WTC11 (cell line): Measurements from ENCODE around the gene CAP1. TPM values are rescaled to one million over a fixed set of nuclear protein-coding genes. Genes with fewer than 3 reads are reported as not detected.

ENCODE experiments used
- ATAC-seq: fragments of 200-7000 bp; cut with Tn5 transposase; 2 replicates; pipeline ENCODE4 v1.10.0; 2021; ENCODE audit warnings: mild to moderate bottlenecking, moderate library complexity
- CTCF ChIA-PET: fragments of 300-600 bp; sonication (Branson Sonifier 250); formaldehyde crosslinking; loops from one replicate; lab custom pipeline; 2021; ENCODE audit warnings: antibody characterized with exemption; lab: Charles Lee
- POLR2A ChIA-PET: fragments of 350-600 bp; sonication (Branson Sonifier 250); formaldehyde crosslinking; loops from one replicate; lab custom pipeline; 2021; ENCODE audit warnings: antibody characterized with exemption; lab: Charles Lee
- DNase-seq: peaks from one replicate; pipeline ENCODE4 v3.0.0; 2021; ENCODE audit warnings: low spot score
- H3K27ac Mint-ChIP-seq: 2 replicates; pipeline ENCODE4 v1.8.0; 2021; ENCODE audit warnings: mixed read lengths
- H3K27me3 Mint-ChIP-seq: 2 replicates; pipeline ENCODE4 v1.8.0; 2021; ENCODE audit warnings: low read depth, mild to moderate bottlenecking, moderate library complexity, mixed read lengths
- H3K36me3 Mint-ChIP-seq: 2 replicates; pipeline ENCODE4 v1.8.0; 2021; ENCODE audit warnings: mixed read lengths
- H3K4me1 Mint-ChIP-seq: 2 replicates; pipeline ENCODE4 v1.8.0; 2022; ENCODE audit warnings: mixed read lengths
- H3K4me3 Mint-ChIP-seq: 2 replicates; pipeline ENCODE4 v1.8.0; 2021; ENCODE audit warnings: mild to moderate bottlenecking, moderate library complexity, mixed read lengths
- H3K9me3 Mint-ChIP-seq: 2 replicates; pipeline ENCODE4 v1.8.0; 2021; ENCODE audit warnings: mixed read lengths
- AR ChIP-seq: fragments of 250-450 bp; sonication (Bioruptor Pico); IDR thresholded peaks from 2 replicates; pipeline ENCODE4 v1.9.0; 2021; ENCODE audit warnings: mild to moderate bottlenecking
- CBFB ChIP-seq: sonication (generic); formaldehyde crosslinking; IDR thresholded peaks from 2 replicates; pipeline ENCODE4 v1.8.1; 2022; ENCODE audit warnings: mild to moderate bottlenecking, low read depth, missing genetic modification reagents
- E2F4 ChIP-seq: sonication (generic); formaldehyde crosslinking; IDR thresholded peaks from 2 replicates; pipeline ENCODE4 v1.8.1; 2022; ENCODE audit warnings: low read depth, mild to moderate bottlenecking, moderate library complexity, missing genetic modification reagents, borderline replicate concordance
- ERG ChIP-seq: fragments of 250-450 bp; sonication (Bioruptor Pico); IDR thresholded peaks from 2 replicates; pipeline ENCODE4 v1.8.0; 2021; ENCODE audit warnings: mild to moderate bottlenecking
- ESRRA ChIP-seq: sonication (generic); formaldehyde crosslinking; IDR thresholded peaks from 2 replicates; pipeline ENCODE4 v1.8.1; 2022; ENCODE audit warnings: mild to moderate bottlenecking, missing genetic modification reagents, borderline replicate concordance
- ETV6 ChIP-seq: sonication (generic); formaldehyde crosslinking; IDR thresholded peaks from 2 replicates; pipeline ENCODE4 v1.8.1; 2022; ENCODE audit warnings: mild to moderate bottlenecking, missing genetic modification reagents
- FOXJ3 ChIP-seq: sonication (generic); formaldehyde crosslinking; IDR thresholded peaks from 2 replicates; pipeline ENCODE4 v1.9.0; 2021; ENCODE audit warnings: missing genetic modification reagents, mild to moderate bottlenecking, borderline replicate concordance
- FOXK1 ChIP-seq: sonication (generic); formaldehyde crosslinking; IDR thresholded peaks from 2 replicates; pipeline ENCODE4 v1.8.0; 2022; ENCODE audit warnings: mild to moderate bottlenecking, moderate library complexity, missing genetic modification reagents
- KAT7 ChIP-seq: sonication (generic); formaldehyde crosslinking; IDR thresholded peaks from 2 replicates; pipeline ENCODE4 v1.8.1; 2023; ENCODE audit warnings: missing genetic modification reagents, mild to moderate bottlenecking, borderline replicate concordance
- MYBL2 ChIP-seq: sonication (generic); formaldehyde crosslinking; IDR thresholded peaks from 2 replicates; pipeline ENCODE4 v1.8.1; 2023; ENCODE audit warnings: mild to moderate bottlenecking, moderate library complexity, missing genetic modification reagents
- NFE2L1 ChIP-seq: sonication (generic); formaldehyde crosslinking; IDR thresholded peaks from 2 replicates; pipeline ENCODE4 v1.8.1; 2023; ENCODE audit warnings: missing genetic modification reagents
- NR3C1 ChIP-seq: sonication (generic); formaldehyde crosslinking; conservative IDR thresholded peaks from 2 replicates; pipeline ENCODE4 v1.8.1; 2023; ENCODE audit warnings: low read depth, mild to moderate bottlenecking, missing genetic modification reagents
- SMAD3 ChIP-seq: sonication (generic); formaldehyde crosslinking; IDR thresholded peaks from 2 replicates; pipeline ENCODE4 v1.8.0; 2022; ENCODE audit warnings: missing genetic modification reagents, mild to moderate bottlenecking, borderline replicate concordance
- ZNF121 ChIP-seq: sonication (generic); formaldehyde crosslinking; IDR thresholded peaks from 2 replicates; pipeline ENCODE4 v1.8.0; 2023; ENCODE audit warnings: missing genetic modification reagents
- ZNF232 ChIP-seq: sonication (generic); formaldehyde crosslinking; IDR thresholded peaks from 2 replicates; pipeline ENCODE4 v1.8.0; 2022; ENCODE audit warnings: mild to moderate bottlenecking, missing genetic modification reagents
- ZNF263 ChIP-seq: sonication (generic); formaldehyde crosslinking; IDR thresholded peaks from 2 replicates; pipeline ENCODE4 v1.8.1; 2022; ENCODE audit warnings: low read depth, mild to moderate bottlenecking, moderate library complexity, missing genetic modification reagents
- ZNF423 ChIP-seq: fragments of 250-450 bp; sonication (Bioruptor Pico); IDR thresholded peaks from 2 replicates; pipeline ENCODE4 v2.1.2; 2022; ENCODE audit warnings: mild to moderate bottlenecking, moderate library complexity
- ZNF532 ChIP-seq: fragments of 250-450 bp; sonication (Bioruptor Pico); IDR thresholded peaks from 2 replicates; pipeline ENCODE4 v1.9.0; 2021; ENCODE audit warnings: mild to moderate bottlenecking, borderline replicate concordance
- total RNA-seq: library from RNA; stranded (reverse); gene quantifications from 3 replicates; pipeline ENCODE4 v1.2.3, GENCODE V29; 2021
- TF ChIP-seq, protein P1 (sequence below): fragments of 250-450 bp; sonication (Bioruptor Pico); conservative IDR thresholded peaks from 2 replicates; pipeline ENCODE4 v1.9.0; 2021; ENCODE audit warnings: mild to moderate bottlenecking
- TF ChIP-seq, protein P2 (sequence below): fragments of 250-450 bp; sonication (Bioruptor Pico); IDR thresholded peaks from 2 replicates; pipeline ENCODE4 v1.9.0; 2021; ENCODE audit warnings: mild to moderate bottlenecking

CAP1 gene
- total RNA-seq, 1 experiment from 2014 or later: 304 TPM

DNA sequence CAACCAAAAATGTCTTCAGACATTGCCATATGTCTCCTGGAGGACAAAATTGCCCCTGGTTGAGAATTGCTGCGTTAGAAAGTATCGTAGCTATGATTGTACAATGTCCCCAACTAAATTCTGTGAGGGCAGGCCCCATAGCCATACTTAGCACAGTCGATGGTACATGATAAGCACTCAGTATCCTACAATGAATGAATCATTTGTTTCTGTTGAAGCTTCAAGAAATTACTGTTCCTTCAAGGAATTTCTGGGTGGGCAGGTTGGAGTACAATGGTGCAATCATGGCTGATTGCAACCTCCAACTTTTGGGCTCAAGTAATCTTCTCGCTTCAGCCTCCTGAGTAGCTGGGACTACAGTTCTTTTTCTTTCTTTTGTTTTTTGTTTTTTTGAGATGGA, 4.7 kb downstream of the CAP1 start:
- Mint-ChIP-seq H3K4me3 (no peak overlapping the region), H3K36me3 (peaks cover 20% of the 10 kb centered on the region), H3K9me3 (no peaks in the 10 kb centered on the region), H3K27me3 (no peaks in the 10 kb centered on the region), H3K4me1 (peaks cover 35% of the 10 kb centered on the region), H3K27ac (peak overlapping the region; percentile 70; the same call in 1 of the 2 replicates)
- CTCF ChIA-PET: no interaction called here
- no peak for TF ChIP-seq KAT7 (CRISPR knock-in tag)
- no peak for TF ChIP-seq ETV6 (CRISPR knock-in tag)
- no peak for TF ChIP-seq ERG (CRISPR knock-in tag)
- DNase-seq (no peak), ATAC-seq (no peak)
- POLR2A ChIA-PET: no interaction called here

DNA sequence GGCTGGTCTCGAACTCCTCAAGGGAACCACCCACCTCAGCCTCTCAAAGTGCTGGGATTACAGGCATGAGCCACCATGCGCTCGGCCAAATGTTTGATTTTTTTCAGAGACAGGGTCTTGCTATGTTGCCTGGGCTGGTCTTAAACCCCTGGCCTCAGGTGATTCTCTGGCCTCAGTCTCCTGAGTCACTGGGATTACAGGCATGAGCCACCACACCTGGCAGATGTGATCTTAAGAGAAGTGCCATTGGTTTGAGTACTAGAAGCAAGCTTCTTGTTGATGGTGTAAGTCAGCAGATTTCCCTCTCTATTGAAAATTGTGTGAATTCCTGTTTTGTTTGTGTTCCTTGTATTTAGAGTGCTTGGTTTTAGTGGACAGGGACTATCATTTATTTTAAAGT, 5.2 kb downstream of the CAP1 start:
- Mint-ChIP-seq H3K36me3 (peaks cover 22% of the 10 kb centered on the region), H3K9me3 (no peaks in the 10 kb centered on the region), H3K27ac (no peak overlapping the region), H3K4me1 (peaks cover 35% of the 10 kb centered on the region), H3K27me3 (no peaks in the 10 kb centered on the region), H3K4me3 (no peak overlapping the region)
- CTCF ChIA-PET: no interaction called here
- POLR2A ChIA-PET: no interaction called here
- no peak for TF ChIP-seq MYBL2 (CRISPR knock-in tag)
- no peak for TF ChIP-seq ESRRA (CRISPR knock-in tag)
- no peak for TF ChIP-seq ERG (CRISPR knock-in tag)
- TF ChIP-seq ZNF263 (CRISPR knock-in tag): no peak
- TF ChIP-seq ZNF232 (CRISPR knock-in tag): no peak
- TF ChIP-seq, protein P1, sequence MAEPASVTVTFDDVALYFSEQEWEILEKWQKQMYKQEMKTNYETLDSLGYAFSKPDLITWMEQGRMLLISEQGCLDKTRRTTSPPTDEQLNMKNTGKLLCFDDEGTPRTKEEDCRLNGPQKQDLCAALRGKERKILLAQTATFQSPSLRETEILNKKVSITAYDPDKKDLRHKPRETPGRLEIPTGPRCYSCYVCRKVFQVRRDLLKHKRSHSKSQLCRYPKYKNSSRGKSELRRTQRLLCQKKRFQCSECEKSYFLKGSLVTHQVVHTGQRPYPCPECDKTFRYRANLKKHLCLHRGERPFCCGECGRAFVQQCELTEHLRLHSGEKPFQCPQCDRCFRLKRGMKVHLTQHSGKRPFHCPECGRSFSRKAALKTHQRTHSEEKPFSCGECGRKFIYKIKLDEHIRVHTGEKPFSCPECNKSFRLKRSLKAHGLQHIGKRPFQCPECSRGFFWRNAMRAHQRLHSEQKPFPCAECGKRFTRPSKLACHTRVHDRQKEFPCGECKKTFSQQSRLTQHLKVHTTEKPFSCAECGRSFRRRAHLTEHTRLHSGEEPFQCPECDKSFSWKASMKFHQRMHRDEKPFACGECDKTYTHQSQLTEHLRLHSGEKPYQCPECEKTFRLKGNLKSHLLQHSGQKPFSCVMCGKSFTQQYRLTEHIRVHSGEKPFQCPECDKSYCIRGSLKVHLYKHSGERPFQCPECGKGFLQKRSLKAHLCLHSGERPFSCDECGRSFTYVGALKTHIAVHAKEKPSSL (CRISPR knock-in tag): no peak
- TF ChIP-seq AR: no peak
- no peak for TF ChIP-seq CBFB
- no peak for TF ChIP-seq SMAD3
- no peak for ATAC-seq
- DNase-seq: no peak

GRCh38 chr1:40047276-40047675, 6.7 kb downstream of the CAP1 start:
- ChIA-PET CTCF (no interaction called here), POLR2A (no interaction called here)
- H3K27me3 Mint-ChIP-seq: no peaks in the 10 kb centered on the region
- no peak for DNase-seq
- no peak overlapping the region for H3K4me3 Mint-ChIP-seq
- ATAC-seq: no peak
- peaks cover 26% of the 10 kb centered on the region for H3K4me1 Mint-ChIP-seq
- H3K27ac Mint-ChIP-seq: no peak overlapping the region
- H3K36me3 Mint-ChIP-seq: peaks cover 21% of the 10 kb centered on the region
- H3K9me3 Mint-ChIP-seq: no peaks in the 10 kb centered on the region
- no peak for TF ChIP-seq E2F4 (CRISPR knock-in tag)
- no peak for TF ChIP-seq NFE2L1 (CRISPR knock-in tag)
- no peak for TF ChIP-seq NR3C1 (CRISPR knock-in tag)
- no peak for TF ChIP-seq FOXK1
- TF ChIP-seq ZNF423: no peak
- TF ChIP-seq, protein P2, sequence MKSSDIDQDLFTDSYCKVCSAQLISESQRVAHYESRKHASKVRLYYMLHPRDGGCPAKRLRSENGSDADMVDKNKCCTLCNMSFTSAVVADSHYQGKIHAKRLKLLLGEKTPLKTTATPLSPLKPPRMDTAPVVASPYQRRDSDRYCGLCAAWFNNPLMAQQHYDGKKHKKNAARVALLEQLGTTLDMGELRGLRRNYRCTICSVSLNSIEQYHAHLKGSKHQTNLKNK: no peak
- no peak for TF ChIP-seq ZNF532 (CRISPR knock-in tag)
- TF ChIP-seq FOXJ3 (CRISPR knock-in tag): no peak
- TF ChIP-seq ZNF121 (CRISPR knock-in tag): no peak
